Tibial nerve (tissue), 4 donors: ENCODE data around the gene SUMF1.

Experiments
- CTCF ChIP-seq, 5 experiments: fragments of 200-600 bp in 3 of 5; fragments of 450-650 bp in 2 of 5; sonication (generic) in 3 of 5; IDR thresholded peaks; one replicate each; pipeline ENCODE4 v1.5.1; 2016 to 2019; ENCODE audit warnings: antibody characterized with exemption in 5 of 5, mild to moderate bottlenecking in 3 of 5, moderate library complexity in 2 of 5
- EP300 ChIP-seq, 2 donors: sonication (generic); formaldehyde crosslinking; IDR thresholded peaks; one replicate each; pipeline ENCODE4 v1.6.1; 2017; ENCODE audit warnings: antibody characterized with exemption in 2 of 2, mild to moderate bottlenecking in 1 of 2
- POLR2A ChIP-seq, 2 donors: fragments of 450-650 bp; IDR thresholded peaks; one replicate each; pipeline ENCODE4 v1.6.1; 2017; ENCODE audit warnings: antibody characterized with exemption in 2 of 2, mild to moderate bottlenecking in 2 of 2, moderate library complexity in 2 of 2

- TF ChIP-seq CTCF (IDR thresholded peaks at IDR 0.05) (no peak), EP300 (IDR thresholded peaks at IDR 0.05) (peak in 1 of 2 donors; percentile 21), POLR2A (IDR thresholded peaks at IDR 0.05) (no peak)
Measured at GRCh38 chr3:4322635-4323034, 144.4 kb downstream of the SUMF1 start.
